Measurements from ENCODE around the gene GPR137. TPM values are rescaled to one million over a fixed set of nuclear protein-coding genes. Genes with fewer than 3 reads are reported as not detected.
A peak's percentile ranks its signal among the peaks of the same experiment; 100 is the strongest.

The GPR137 gene
- total and polyA plus RNA-seq, 7 experiments from 2014 or later = 4.9 to 45.9 (median 30.8) TPM

DNA sequence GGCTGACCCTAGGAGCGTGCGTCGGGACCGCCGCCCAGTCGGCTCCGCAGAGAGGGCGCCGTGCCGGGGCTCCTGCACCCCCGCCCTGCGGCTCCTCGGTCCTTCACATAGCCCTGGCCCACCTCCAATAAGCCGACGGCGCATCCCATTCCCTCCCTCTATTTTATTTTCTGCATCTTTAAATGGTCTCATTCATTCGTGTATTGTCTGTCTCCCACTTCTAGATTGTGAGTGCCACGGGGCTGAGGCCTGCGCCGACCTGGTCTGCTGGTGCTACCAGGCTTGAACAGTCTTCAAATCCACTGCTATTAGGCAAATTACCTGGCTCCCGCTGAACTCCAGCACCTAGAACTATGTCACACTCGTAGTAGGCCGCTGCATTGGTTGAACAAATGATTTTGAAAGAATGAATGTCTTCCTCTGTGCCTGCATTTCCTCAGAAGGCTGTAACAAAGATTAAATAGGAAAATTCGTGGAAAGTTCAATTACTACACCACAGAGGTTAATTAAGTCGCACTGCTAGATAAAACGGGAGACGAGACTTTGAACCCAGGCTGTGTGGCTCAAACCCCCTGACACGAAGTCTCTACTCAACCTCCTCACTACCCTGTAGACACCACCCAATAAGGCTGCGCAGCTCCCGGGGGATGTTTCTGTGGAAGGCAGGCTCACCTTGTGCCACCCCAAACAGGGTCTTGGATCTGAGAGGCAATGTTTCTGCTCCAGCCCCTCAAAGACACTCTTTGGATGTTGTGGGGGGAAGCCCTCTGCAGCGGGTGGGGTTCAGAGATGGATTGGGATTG is 37.7 kb upstream of the GPR137 start:
- H3K27ac Mint-ChIP-seq = peak overlapping the region in 8 of 9 donors; percentile 6 to 82 (median 50)
- H3K36me3 ChIP-seq (ENCODE audit: control insufficient read depth in 2 of 3, insufficient read depth in 3 of 3, low read length in 3 of 3) = peaks cover 0 to 7% (median 0%) of the 10 kb centered on the region in 3 experiments
- H3K9me3 Mint-ChIP-seq = peaks cover 0 to 2% (median 0%) of the 10 kb centered on the region in 11 donors
- no peak for ATAC-seq
- ChIA-PET CTCF (interaction anchor here (0.7 to 4.5 kb wide), 3 partner anchors 21 to 68 kb away, joined by 3 to 30 read pairs (median 3); partner anchors contain the start of gene FERMT3), POLR2A (interaction anchor here (0.7 to 12.3 kb wide), 12 partner anchors 9 to 69 kb away, joined by 3 to 154 read pairs (median 4); partner anchors contain the start of genes DNAJC4, NUDT22, PRDX5 and TRMT112)
- no peak overlapping the region for H3K27ac ChIP-seq (ENCODE audit: low read depth, low read length)
- H3K36me3 Mint-ChIP-seq = no peaks in the 10 kb centered on the region
- intact Hi-C loops (cut with micrococcal nuclease) = loop anchor here (1.0 kb wide), 4 partner anchors 22 to 57 kb away; partner anchors contain the start of genes ESRRA (in 1 of the 2), GPR137 (in 1 of the 2), NUDT22 (in 1 of the 2) and TRPT1 (in 1 of the 2)
- H3K9me3 ChIP-seq (ENCODE audit: control insufficient read depth in 2 of 3, low read length in 3 of 3) = no peaks in the 10 kb centered on the region
- H3K27me3 Mint-ChIP-seq = peaks cover 0 to 3% (median 0%) of the 10 kb centered on the region in 5 donors
- H3K4me3 Mint-ChIP-seq = peak overlapping the region; percentile 70 to 92 (median 84)
- H3K27me3 ChIP-seq (ENCODE audit: control insufficient read depth in 2 of 2, insufficient read depth in 2 of 2, low read length in 2 of 2) = no peaks in the 10 kb centered on the region
- peaks cover 24 to 25% of the 10 kb centered on the region in 2 donors for H3K4me1 ChIP-seq (ENCODE audit: control insufficient read depth in 2 of 2, insufficient read depth in 2 of 2, low read length in 2 of 2)
- H3K4me3 ChIP-seq (ENCODE audit: low read length) = peak overlapping the region; percentile 100
- H3K4me1 Mint-ChIP-seq = peaks cover 7 to 47% (median 28%) of the 10 kb centered on the region in 7 donors
- DNase-seq = no peak

DNA sequence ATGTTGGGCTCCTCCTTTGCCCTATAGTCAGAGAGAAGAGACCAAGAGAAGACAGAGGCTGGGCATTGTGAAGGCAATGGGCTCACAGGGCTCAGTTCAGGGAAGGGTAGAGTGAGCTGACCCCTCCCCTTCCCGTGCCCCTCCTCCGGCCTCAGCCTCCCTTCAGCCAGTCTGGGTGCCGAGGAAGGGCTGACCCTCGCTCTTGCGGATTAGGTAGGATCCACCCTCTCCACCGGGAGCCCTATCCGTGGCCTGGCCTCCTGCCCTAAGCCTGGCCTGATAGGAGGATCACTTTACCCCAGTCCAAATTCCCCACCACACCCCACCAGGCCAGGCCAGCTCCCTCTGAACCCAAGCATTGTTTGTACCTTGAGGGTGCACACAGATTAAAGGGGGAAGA is 37.1 kb upstream of the GPR137 start:
- no peak overlapping the region for H3K4me3 ChIP-seq (ENCODE audit: low read length)
- no peak for DNase-seq
- H3K27ac ChIP-seq (ENCODE audit: low read depth, low read length) = no peak overlapping the region
- peaks cover 0 to 2% (median 0%) of the 10 kb centered on the region in 11 donors for H3K9me3 Mint-ChIP-seq
- peaks cover 0 to 3% (median 0%) of the 10 kb centered on the region in 5 donors for H3K27me3 Mint-ChIP-seq
- POLR2A ChIA-PET = interaction anchor here (0.9 to 12.3 kb wide), 3 partner anchors 9 to 44 kb away, joined by 4 to 154 read pairs (median 8); no protein-coding TSS in a partner anchor
- H3K27me3 ChIP-seq (ENCODE audit: control insufficient read depth in 2 of 2, insufficient read depth in 2 of 2, low read length in 2 of 2) = no peaks in the 10 kb centered on the region
- peaks cover 0 to 3% (median 0%) of the 10 kb centered on the region in 3 experiments for H3K36me3 ChIP-seq (ENCODE audit: control insufficient read depth in 2 of 3, insufficient read depth in 3 of 3, low read length in 3 of 3)
- H3K27ac Mint-ChIP-seq = peak overlapping the region in 2 of 9 donors; percentile 7 to 16
- H3K36me3 Mint-ChIP-seq = no peaks in the 10 kb centered on the region
- peak overlapping the region in 5 of 10 donors; percentile 70 to 92 (median 85) for H3K4me3 Mint-ChIP-seq
- CTCF ChIA-PET = interaction anchor here (0.7 to 1.1 kb wide), 3 partner anchors 21 to 69 kb away, joined by 3 read pairs; partner anchors contain the start of genes PRDX5 and TRMT112
- H3K4me1 ChIP-seq (ENCODE audit: control insufficient read depth in 2 of 2, insufficient read depth in 2 of 2, low read length in 2 of 2) = peaks cover 24 to 25% of the 10 kb centered on the region in 2 donors
- intact Hi-C loops (cut with micrococcal nuclease) = no loop called here
- peaks cover 7 to 47% (median 22%) of the 10 kb centered on the region in 7 donors for H3K4me1 Mint-ChIP-seq
- H3K9me3 ChIP-seq (ENCODE audit: control insufficient read depth in 2 of 3, low read length in 3 of 3) = no peaks in the 10 kb centered on the region
- no peak for ATAC-seq

DNA sequence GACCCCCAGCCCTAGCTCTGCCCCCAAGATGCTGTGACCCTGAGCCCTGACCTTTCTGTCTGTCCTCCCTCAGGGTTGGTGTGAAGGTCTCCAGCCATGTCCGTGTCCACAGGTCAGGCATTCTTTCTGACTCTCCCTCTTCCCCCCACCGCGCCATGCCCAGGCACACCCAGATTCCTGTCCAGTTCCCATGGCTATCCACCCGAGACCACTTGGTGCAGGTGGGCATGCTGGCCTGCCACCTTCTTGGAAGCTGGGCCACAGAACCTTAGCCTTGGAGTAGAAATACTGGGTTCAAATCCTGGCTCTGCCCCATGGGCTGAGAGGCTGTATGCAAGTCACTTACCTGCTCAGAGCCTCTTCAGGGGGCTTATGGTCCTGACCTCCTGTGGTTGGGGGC is 36.6 kb upstream of the GPR137 start:
- Mint-ChIP-seq H3K4me3 (peak overlapping the region in 6 of 10 donors; percentile 27 to 88 (median 37)), H3K9me3 (peaks cover 0 to 2% (median 0%) of the 10 kb centered on the region in 11 donors), H3K36me3 (no peaks in the 10 kb centered on the region), H3K27me3 (peaks cover 0 to 3% (median 0%) of the 10 kb centered on the region in 5 donors), H3K27ac (no peak overlapping the region), H3K4me1 (peaks cover 7 to 48% (median 19%) of the 10 kb centered on the region in 7 donors)
- DNase-seq (no peak), ATAC-seq (no peak)
- Histone ChIP-seq H3K4me3 (ENCODE audit: low read length) (no peak overlapping the region), H3K27me3 (ENCODE audit: control insufficient read depth in 2 of 2, insufficient read depth in 2 of 2, low read length in 2 of 2) (no peaks in the 10 kb centered on the region), H3K27ac (ENCODE audit: low read depth, low read length) (no peak overlapping the region), H3K9me3 (ENCODE audit: control insufficient read depth in 2 of 3, low read length in 3 of 3) (no peaks in the 10 kb centered on the region), H3K4me1 (ENCODE audit: control insufficient read depth in 2 of 2, insufficient read depth in 2 of 2, low read length in 2 of 2) (peaks cover 21 to 25% of the 10 kb centered on the region in 2 donors), H3K36me3 (ENCODE audit: control insufficient read depth in 2 of 3, insufficient read depth in 3 of 3, low read length in 3 of 3) (no peaks in the 10 kb centered on the region)
- intact Hi-C loops (cut with micrococcal nuclease) = no loop called here
- ChIA-PET CTCF (interaction anchor here (1.1 to 3.7 kb wide), 3 partner anchors 20 to 68 kb away, joined by 3 to 31 read pairs (median 8); partner anchors contain the start of genes FERMT3, PRDX5 and TRMT112), POLR2A (interaction anchor here (1.2 to 12.3 kb wide), 4 partner anchors 9 to 48 kb away, joined by 3 to 154 read pairs (median 7); no protein-coding TSS in a partner anchor)

- CTCF ChIA-PET = interaction anchor here (0.9 to 3.7 kb wide), 9 partner anchors 8 to 68 kb away, joined by 3 to 31 read pairs (median 3); partner anchors contain the start of genes FERMT3, FKBP2, PRDX5 and TRMT112
- Histone ChIP-seq H3K36me3 (ENCODE audit: control insufficient read depth in 2 of 3, insufficient read depth in 3 of 3, low read length in 3 of 3) (no peaks in the 10 kb centered on the region), H3K9me3 (ENCODE audit: control insufficient read depth in 2 of 3, low read length in 3 of 3) (no peaks in the 10 kb centered on the region), H3K27me3 (ENCODE audit: control insufficient read depth in 2 of 2, insufficient read depth in 2 of 2, low read length in 2 of 2) (no peaks in the 10 kb centered on the region), H3K4me1 (ENCODE audit: control insufficient read depth in 2 of 2, insufficient read depth in 2 of 2, low read length in 2 of 2) (peaks cover 20 to 25% of the 10 kb centered on the region in 2 donors), H3K4me3 (ENCODE audit: low read length) (no peak overlapping the region), H3K27ac (ENCODE audit: low read depth, low read length) (no peak overlapping the region)
- peak overlapping the region in 5 of 9 donors; percentile 8 to 73 (median 27) for H3K27ac Mint-ChIP-seq
- H3K4me1 Mint-ChIP-seq = peaks cover 7 to 48% (median 19%) of the 10 kb centered on the region in 7 donors
- H3K27me3 Mint-ChIP-seq = peaks cover 0 to 3% (median 0%) of the 10 kb centered on the region in 5 donors
- intact Hi-C loops (cut with micrococcal nuclease) = loop anchor here in 1 of 2 donors (1.0 kb wide), 1 partner anchor 8 kb away; the partner anchor contains the start of gene FKBP2
- peak overlapping the region in 9 of 10 donors; percentile 49 to 80 (median 57) for H3K4me3 Mint-ChIP-seq
- no peaks in the 10 kb centered on the region for H3K36me3 Mint-ChIP-seq
- no peak for ATAC-seq
- DNase-seq = no peak
- H3K9me3 Mint-ChIP-seq = peaks cover 0 to 2% (median 0%) of the 10 kb centered on the region in 11 donors
- POLR2A ChIA-PET = interaction anchor here (0.7 to 12.3 kb wide), 10 partner anchors 7 to 1609 kb away, joined by 3 to 154 read pairs (median 5); partner anchors contain the start of genes FKBP2, NUDT22 and TRPT1
Observed at GRCh38 chr11:64249563-64250414, 35.9 kb upstream of the GPR137 start.

DNA sequence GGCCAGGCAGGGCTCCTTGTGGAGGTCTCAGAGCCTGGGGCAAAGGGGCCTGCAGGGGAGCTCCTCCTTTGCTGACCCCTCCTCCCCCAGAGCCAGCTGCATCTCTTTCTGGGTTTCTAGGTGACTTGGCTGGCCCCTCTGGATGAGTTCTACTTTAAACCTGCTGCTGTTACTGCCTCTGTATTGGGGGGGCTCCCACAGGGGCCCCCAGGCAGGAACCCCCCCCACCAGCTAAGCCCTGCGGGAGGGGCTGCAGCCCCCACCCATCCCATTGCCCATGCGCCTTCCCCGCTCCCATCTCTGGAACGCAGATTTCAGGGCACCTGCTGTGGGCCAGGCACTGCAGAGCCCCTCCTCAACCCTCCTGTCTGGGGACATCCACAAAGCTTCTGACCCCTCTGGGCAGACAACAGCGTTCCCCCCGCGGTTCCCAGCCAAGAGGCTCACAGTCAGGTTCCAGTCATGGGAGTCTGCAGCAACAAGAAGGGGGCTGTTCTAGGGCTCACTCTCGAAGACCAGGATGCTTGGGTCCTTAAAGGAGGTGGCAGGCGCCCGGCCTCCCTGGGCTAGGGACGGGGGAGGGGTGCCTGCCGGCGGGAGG is 35.1 kb upstream of the GPR137 start:
- Histone ChIP-seq H3K4me1 (ENCODE audit: control insufficient read depth in 2 of 2, insufficient read depth in 2 of 2, low read length in 2 of 2) (peaks cover 16 to 18% of the 10 kb centered on the region in 2 donors), H3K4me3 (ENCODE audit: low read length) (peak overlapping the region; percentile 63), H3K27ac (ENCODE audit: low read depth, low read length) (peak overlapping the region; percentile 53), H3K9me3 (ENCODE audit: control insufficient read depth in 2 of 3, low read length in 3 of 3) (no peaks in the 10 kb centered on the region), H3K36me3 (ENCODE audit: control insufficient read depth in 2 of 3, insufficient read depth in 3 of 3, low read length in 3 of 3) (no peaks in the 10 kb centered on the region), H3K27me3 (ENCODE audit: control insufficient read depth in 2 of 2, insufficient read depth in 2 of 2, low read length in 2 of 2) (no peaks in the 10 kb centered on the region)
- ChIA-PET POLR2A (interaction anchor here (0.7 to 12.3 kb wide), 10 partner anchors 7 to 1608 kb away, joined by 3 to 154 read pairs (median 7); partner anchors contain the start of genes FERMT3, FKBP2, NUDT22 and TRPT1), CTCF (interaction anchor here (0.9 to 3.7 kb wide), 8 partner anchors 9 to 51 kb away, joined by 3 to 31 read pairs (median 6); partner anchors contain the start of genes FERMT3 and FKBP2)
- DNase-seq = no peak
- Mint-ChIP-seq H3K36me3 (no peaks in the 10 kb centered on the region), H3K27me3 (peaks cover 0 to 3% (median 0%) of the 10 kb centered on the region in 5 donors), H3K9me3 (peaks cover 0 to 2% (median 0%) of the 10 kb centered on the region in 11 donors), H3K4me3 (peak overlapping the region; percentile 45 to 91 (median 86)), H3K27ac (peak overlapping the region in 1 of 9 donors; percentile 73), H3K4me1 (peaks cover 7 to 46% (median 19%) of the 10 kb centered on the region in 7 donors)
- intact Hi-C loops (cut with micrococcal nuclease) = loop anchor here (1.0 kb wide), 5 partner anchors 9 to 51 kb away; partner anchors contain the start of genes FKBP2 (in 2 of the 2) and GPR137 (in 1 of the 2)
- no peak for ATAC-seq
